ENCODE results near the gene SPOCK2.
A peak's percentile ranks its signal among the peaks of the same experiment; 100 is the strongest.

The SPOCK2 gene

DNA sequence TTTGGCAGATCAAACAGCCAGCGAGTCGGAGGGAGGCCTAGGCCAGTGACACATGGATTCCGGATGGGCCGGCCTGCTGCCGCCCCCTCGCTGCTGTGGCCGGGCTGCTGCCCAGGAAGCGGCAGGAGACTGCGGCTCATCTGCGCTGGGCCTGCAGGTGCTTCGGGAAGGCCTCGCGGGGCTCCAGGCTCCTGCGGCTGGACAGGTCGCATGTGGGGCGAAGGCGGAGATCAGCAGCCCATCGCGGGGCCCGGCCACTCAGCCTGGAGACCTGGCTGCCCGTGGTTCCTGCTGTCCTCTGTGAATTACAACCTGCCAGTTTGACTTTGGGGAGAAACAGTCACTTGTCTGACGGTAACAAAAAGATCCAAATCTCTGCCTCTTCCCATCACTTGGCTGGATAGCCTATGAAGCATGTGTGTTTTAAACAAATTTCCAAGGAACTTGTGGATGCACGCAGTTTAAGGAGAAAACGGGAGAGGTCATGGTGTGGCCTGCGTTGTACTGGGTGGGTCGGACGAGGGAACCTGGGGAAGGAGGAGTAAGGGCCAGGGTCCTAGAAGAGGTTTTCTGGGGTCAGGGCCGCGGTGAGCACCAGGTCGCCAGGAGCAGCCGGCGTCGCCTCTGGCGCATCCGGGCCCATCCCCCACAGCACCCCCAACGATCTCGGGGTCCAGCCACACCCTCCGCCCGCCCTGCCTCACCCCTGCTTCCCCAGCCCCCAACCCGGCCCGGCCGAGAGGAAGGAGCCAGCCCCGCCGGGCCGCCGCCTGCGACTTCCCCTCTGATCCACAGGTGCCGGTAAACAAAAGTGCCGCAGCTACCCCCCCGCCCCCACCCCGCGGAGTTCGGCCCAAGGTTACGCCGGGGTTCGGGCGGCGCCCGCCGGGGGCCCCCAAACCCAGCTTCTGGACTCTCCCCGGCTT, 1.6 kb downstream of the SPOCK2 start:
- Histone ChIP-seq H3K4me3 (ENCODE audit: low read depth, low read length) (peak overlapping the region; percentile 68), H3K27ac (ENCODE audit: low read depth, low read length) (no peak overlapping the region), H3K27me3 (ENCODE audit: control insufficient read depth, insufficient read depth, low read length) (peaks cover 65% of the 10 kb centered on the region), H3K9ac (ENCODE audit: low read length) (peak overlapping the region; percentile 18), H3K36me3 (ENCODE audit: control insufficient read depth, insufficient read depth, low read length) (no peaks in the 10 kb centered on the region), H3K9me3 (ENCODE audit: control insufficient read depth, insufficient read depth, low read depth, low read length) (no peaks in the 10 kb centered on the region), H3K4me1 (ENCODE audit: control insufficient read depth, insufficient read depth, low read length) (peaks cover 17% of the 10 kb centered on the region)

- Histone ChIP-seq H3K4me3 (ENCODE audit: low read depth, low read length) (no peak overlapping the region), H3K4me1 (ENCODE audit: control insufficient read depth, insufficient read depth, low read length) (peaks cover 17% of the 10 kb centered on the region), H3K27me3 (ENCODE audit: control insufficient read depth, insufficient read depth, low read length) (peaks cover 65% of the 10 kb centered on the region), H3K9ac (ENCODE audit: low read length) (no peak overlapping the region), H3K9me3 (ENCODE audit: control insufficient read depth, insufficient read depth, low read depth, low read length) (no peaks in the 10 kb centered on the region), H3K36me3 (ENCODE audit: control insufficient read depth, insufficient read depth, low read length) (no peaks in the 10 kb centered on the region), H3K27ac (ENCODE audit: low read depth, low read length) (no peak overlapping the region)
These were observed 2.4 kb downstream of the SPOCK2 start for GRCh38 chr10:72085864-72086465.

- Histone ChIP-seq H3K9me3 (ENCODE audit: control insufficient read depth, insufficient read depth, low read depth, low read length) (no peaks in the 10 kb centered on the region), H3K27ac (ENCODE audit: low read depth, low read length) (no peak overlapping the region), H3K4me1 (ENCODE audit: control insufficient read depth, insufficient read depth, low read length) (peaks cover 18% of the 10 kb centered on the region), H3K27me3 (ENCODE audit: control insufficient read depth, insufficient read depth, low read length) (peaks cover 61% of the 10 kb centered on the region), H3K9ac (ENCODE audit: low read length) (no peak overlapping the region), H3K36me3 (ENCODE audit: control insufficient read depth, insufficient read depth, low read length) (no peaks in the 10 kb centered on the region), H3K4me3 (ENCODE audit: low read depth, low read length) (no peak overlapping the region)
These were observed 3.2 kb downstream of the SPOCK2 start for GRCh38 chr10:72085166-72085565.

GRCh38 chr10:72083790-72084459, 4.4 kb downstream of the SPOCK2 start:
- Histone ChIP-seq H3K4me1 (ENCODE audit: control insufficient read depth, insufficient read depth, low read length) (peaks cover 17% of the 10 kb centered on the region), H3K9ac (ENCODE audit: low read length) (no peak overlapping the region), H3K27me3 (ENCODE audit: control insufficient read depth, insufficient read depth, low read length) (peaks cover 49% of the 10 kb centered on the region), H3K4me3 (ENCODE audit: low read depth, low read length) (no peak overlapping the region), H3K9me3 (ENCODE audit: control insufficient read depth, insufficient read depth, low read depth, low read length) (no peaks in the 10 kb centered on the region), H3K36me3 (ENCODE audit: control insufficient read depth, insufficient read depth, low read length) (no peaks in the 10 kb centered on the region), H3K27ac (ENCODE audit: low read depth, low read length) (no peak overlapping the region)

DNA sequence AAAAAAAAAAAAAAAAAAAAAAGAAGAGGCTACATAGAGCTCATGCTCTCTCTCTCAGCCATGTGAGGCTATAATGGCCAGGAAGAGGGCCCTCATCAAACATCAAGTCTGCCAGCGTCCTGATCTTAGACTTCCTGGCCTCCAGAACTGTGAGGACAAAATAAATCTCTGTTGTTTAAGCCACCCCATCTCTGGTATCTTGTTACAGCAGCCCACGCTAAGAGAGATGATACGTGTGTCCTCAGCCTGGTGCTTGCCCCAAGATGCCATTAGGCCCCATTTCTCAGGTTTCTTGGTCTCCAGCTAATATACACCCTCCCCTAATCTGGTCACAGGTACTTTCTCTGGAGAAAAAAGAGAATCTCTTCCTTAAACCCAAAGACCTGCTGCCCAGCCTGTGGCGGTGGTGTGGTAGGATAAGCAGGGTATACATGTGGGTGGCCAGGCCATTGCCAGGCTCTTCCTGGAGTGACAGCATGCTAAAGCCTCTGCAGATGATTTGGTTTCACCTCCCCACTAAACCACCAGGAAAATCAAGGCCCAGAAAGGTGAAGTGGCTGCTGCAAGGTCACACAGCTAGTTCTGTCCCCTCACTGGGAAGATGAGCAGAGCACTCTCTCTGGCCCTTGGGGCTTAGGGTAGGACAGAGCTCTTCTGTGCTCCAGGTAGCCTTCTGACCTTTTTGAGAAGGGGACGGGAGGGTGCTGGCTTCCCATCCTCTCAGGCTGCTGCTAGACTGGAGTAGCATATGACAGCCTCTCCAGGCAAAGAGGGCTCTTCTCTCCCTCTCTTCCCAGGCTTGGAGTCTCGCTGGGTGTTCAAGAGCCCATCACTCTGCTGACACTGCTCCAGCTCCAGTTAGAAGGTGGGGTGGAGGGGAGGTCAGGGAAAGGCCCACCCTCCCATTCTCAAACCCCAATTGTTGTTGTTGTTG, 5.2 kb downstream of the SPOCK2 start:
- Histone ChIP-seq H3K9me3 (ENCODE audit: control insufficient read depth, insufficient read depth, low read depth, low read length) (no peaks in the 10 kb centered on the region), H3K4me1 (ENCODE audit: control insufficient read depth, insufficient read depth, low read length) (peaks cover 12% of the 10 kb centered on the region), H3K9ac (ENCODE audit: low read length) (no peak overlapping the region), H3K4me3 (ENCODE audit: low read depth, low read length) (no peak overlapping the region), H3K27me3 (ENCODE audit: control insufficient read depth, insufficient read depth, low read length) (peaks cover 41% of the 10 kb centered on the region), H3K36me3 (ENCODE audit: control insufficient read depth, insufficient read depth, low read length) (no peaks in the 10 kb centered on the region), H3K27ac (ENCODE audit: low read depth, low read length) (no peak overlapping the region)

DNA sequence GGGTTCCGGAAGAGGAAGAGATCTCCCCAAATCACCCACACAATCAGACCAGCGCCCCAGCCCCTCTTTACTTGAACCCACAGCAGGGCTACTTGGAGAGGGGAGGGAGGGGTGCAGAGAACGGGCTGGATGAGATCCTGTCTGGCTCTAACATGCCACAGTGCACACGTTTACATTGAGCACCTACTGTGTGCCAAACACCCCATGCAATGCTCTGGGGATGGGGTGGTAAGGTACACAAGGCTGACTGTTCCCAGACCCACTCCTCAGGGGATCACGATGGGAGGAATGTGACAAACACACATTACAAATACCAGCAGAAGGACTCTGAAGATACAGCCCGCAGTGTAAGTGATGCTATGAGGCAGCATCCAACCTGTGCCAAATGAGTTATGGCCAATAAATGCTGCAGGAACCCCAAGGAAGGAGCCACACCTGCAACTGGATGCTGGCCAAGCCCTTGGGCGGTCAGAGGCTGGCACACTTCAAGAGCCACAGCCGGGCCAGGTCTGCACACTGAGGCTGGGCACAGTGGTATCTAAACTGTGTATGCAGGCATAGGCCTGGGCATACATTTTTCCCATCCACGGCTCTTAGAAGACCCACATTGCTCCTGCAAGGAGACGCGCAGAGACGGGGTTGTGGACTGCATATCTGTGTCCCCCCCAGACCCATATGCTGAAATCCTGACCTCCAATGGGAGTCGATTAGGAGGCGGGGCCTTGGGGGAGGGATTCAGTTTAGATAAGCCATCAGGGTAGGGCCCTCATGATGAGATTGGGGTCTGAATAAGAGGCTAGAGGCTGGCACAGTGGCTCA, 6.4 kb downstream of the SPOCK2 start:
- no peak overlapping the region for H3K4me3 ChIP-seq (ENCODE audit: low read depth, low read length)
- peaks cover 30% of the 10 kb centered on the region for H3K27me3 ChIP-seq (ENCODE audit: control insufficient read depth, insufficient read depth, low read length)
- no peak overlapping the region for H3K27ac ChIP-seq (ENCODE audit: low read depth, low read length)
- H3K9me3 ChIP-seq (ENCODE audit: control insufficient read depth, insufficient read depth, low read depth, low read length): no peaks in the 10 kb centered on the region
- peaks cover 12% of the 10 kb centered on the region for H3K4me1 ChIP-seq (ENCODE audit: control insufficient read depth, insufficient read depth, low read length)
- H3K9ac ChIP-seq (ENCODE audit: low read length): no peak overlapping the region
- H3K36me3 ChIP-seq (ENCODE audit: control insufficient read depth, insufficient read depth, low read length): no peaks in the 10 kb centered on the region

GRCh38 chr10:72081210-72081609, 7.1 kb downstream of the SPOCK2 start:
- Histone ChIP-seq H3K27me3 (ENCODE audit: control insufficient read depth, insufficient read depth, low read length) (peaks cover 22% of the 10 kb centered on the region), H3K27ac (ENCODE audit: low read depth, low read length) (no peak overlapping the region), H3K4me3 (ENCODE audit: low read depth, low read length) (no peak overlapping the region), H3K36me3 (ENCODE audit: control insufficient read depth, insufficient read depth, low read length) (no peaks in the 10 kb centered on the region), H3K9me3 (ENCODE audit: control insufficient read depth, insufficient read depth, low read depth, low read length) (no peaks in the 10 kb centered on the region), H3K4me1 (ENCODE audit: control insufficient read depth, insufficient read depth, low read length) (peaks cover 5% of the 10 kb centered on the region; the same call in 1 of the 2 replicates), H3K9ac (ENCODE audit: low read length) (no peak overlapping the region)

GRCh38 chr10:72080042-72080975, 8.0 kb downstream of the SPOCK2 start:
- Histone ChIP-seq H3K4me1 (ENCODE audit: control insufficient read depth, insufficient read depth, low read length) (peaks cover 4% of the 10 kb centered on the region; the same call in 1 of the 2 replicates), H3K9ac (ENCODE audit: low read length) (no peak overlapping the region), H3K4me3 (ENCODE audit: low read depth, low read length) (no peak overlapping the region)

GRCh38 chr10:72079356-72079755, 9.0 kb downstream of the SPOCK2 start:
- H3K4me3 ChIP-seq (ENCODE audit: low read depth, low read length): no peak overlapping the region
- peaks cover 4% of the 10 kb centered on the region; the same call in 1 of the 2 replicates for H3K27me3 ChIP-seq (ENCODE audit: control insufficient read depth, insufficient read depth, low read length)
- no peaks in the 10 kb centered on the region for H3K36me3 ChIP-seq (ENCODE audit: control insufficient read depth, insufficient read depth, low read length)
- H3K27ac ChIP-seq (ENCODE audit: low read depth, low read length): no peak overlapping the region
- no peak overlapping the region for H3K9ac ChIP-seq (ENCODE audit: low read length)
- no peaks in the 10 kb centered on the region for H3K9me3 ChIP-seq (ENCODE audit: control insufficient read depth, insufficient read depth, low read depth, low read length)
- H3K4me1 ChIP-seq (ENCODE audit: control insufficient read depth, insufficient read depth, low read length): peaks cover 4% of the 10 kb centered on the region; the same call in 1 of the 2 replicates

More at GRCh38 chr10:72080042-72080975, 8.0 kb downstream of the SPOCK2 start:
- no peaks in the 10 kb centered on the region for H3K36me3 ChIP-seq (ENCODE audit: control insufficient read depth, insufficient read depth, low read length)
- peaks cover 13% of the 10 kb centered on the region for H3K27me3 ChIP-seq (ENCODE audit: control insufficient read depth, insufficient read depth, low read length)
- no peak overlapping the region for H3K27ac ChIP-seq (ENCODE audit: low read depth, low read length)
- H3K9me3 ChIP-seq (ENCODE audit: control insufficient read depth, insufficient read depth, low read depth, low read length): no peaks in the 10 kb centered on the region

All from HUES6 (cell line).